H9 (cell line): ENCODE results near the gene RABGEF1. TPM values are rescaled to one million over a fixed set of nuclear protein-coding genes. Genes with fewer than 3 reads are reported as not detected.
A peak's percentile ranks its signal among the peaks of the same experiment; 100 is the strongest.
"Not testable (repeated sequence)": the region's sequence is repeated elsewhere in the genome, so short reads cannot be mapped to it uniquely, and the experiment has no call there.

ENCODE experiments used
- DNase-seq: peaks from one replicate; pipeline ENCODE4 v3.0.0-alpha.2; 2017
- H2AFZ ChIP-seq: one replicate; pipeline ENCODE4 v1.6.1; 2013; ENCODE audit warnings: mild to moderate bottlenecking, low read length, control low read depth, moderate library complexity
- H2AK5ac ChIP-seq: 2 replicates; pipeline ENCODE4 v1.6.1; 2013; ENCODE audit warnings: low read length, control low read depth, mixed read lengths; ENCODE audit not compliant: insufficient read length
- H2BK120ac ChIP-seq: one replicate; pipeline ENCODE4 v1.6.1; 2013; ENCODE audit warnings: low read depth, mild to moderate bottlenecking, low read length, control low read depth, inconsistent platforms; ENCODE audit not compliant: poor library complexity, severe bottlenecking
- H2BK12ac ChIP-seq: 2 replicates; pipeline ENCODE4 v1.6.1; 2013; ENCODE audit warnings: low read length, control low read depth, mixed read lengths, low read depth; ENCODE audit not compliant: insufficient read length
- H2BK15ac ChIP-seq: 2 replicates; pipeline ENCODE4 v1.6.1; 2013; ENCODE audit warnings: low read depth, low read length, control low read depth
- H2BK20ac ChIP-seq: one replicate; pipeline ENCODE4 v1.6.1; 2013; ENCODE audit warnings: low read depth, mild to moderate bottlenecking, low read length, control low read depth, inconsistent platforms; ENCODE audit not compliant: poor library complexity, severe bottlenecking
- H2BK5ac ChIP-seq: 2 replicates; pipeline ENCODE4 v1.6.1; 2013; ENCODE audit warnings: low read length, control low read depth, mixed read lengths; ENCODE audit not compliant: insufficient read length
- H3K14ac ChIP-seq: 2 replicates; pipeline ENCODE4 v1.6.1; 2013; ENCODE audit warnings: low read length, control low read depth; ENCODE audit not compliant: insufficient read depth
- H3K18ac ChIP-seq: 2 replicates; pipeline ENCODE4 v1.6.1; 2013; ENCODE audit warnings: low read depth, mild to moderate bottlenecking, mixed read lengths, low read length, control low read depth; ENCODE audit not compliant: insufficient read length
- H3K23ac ChIP-seq: 2 replicates; pipeline ENCODE4 v1.6.1; 2013; ENCODE audit warnings: low read length, control low read depth, mixed read lengths, low read depth; ENCODE audit not compliant: insufficient read length
- H3K23me2 ChIP-seq: 2 replicates; pipeline ENCODE4 v1.6.1; 2013; ENCODE audit warnings: low read depth, mild to moderate bottlenecking, mixed read lengths, low read length, control low read depth; ENCODE audit not compliant: insufficient read length, poor library complexity, severe bottlenecking
- H3K27ac ChIP-seq: 2 replicates; pipeline ENCODE4 v1.5.1; 2013; ENCODE audit warnings: low read length, control low read depth, mixed read lengths, low read depth; ENCODE audit not compliant: insufficient read length
- H3K27me3 ChIP-seq: 2 replicates; pipeline ENCODE4 v1.6.1; 2013; ENCODE audit warnings: low read length, control low read depth, inconsistent platforms; ENCODE audit not compliant: insufficient read depth
- H3K4ac ChIP-seq: 2 replicates; pipeline ENCODE4 v1.6.1; 2013; ENCODE audit warnings: low read depth, mild to moderate bottlenecking, control low read depth, inconsistent platforms, low read length, moderate library complexity
- H3K4me1 ChIP-seq: 2 replicates; pipeline ENCODE4 v1.6.1; 2013; ENCODE audit warnings: low read length, control low read depth, inconsistent platforms; ENCODE audit not compliant: insufficient read depth
- H3K4me2 ChIP-seq: 2 replicates; pipeline ENCODE4 v1.6.1; 2013; ENCODE audit warnings: low read length, control low read depth, mixed read lengths; ENCODE audit not compliant: insufficient read length, insufficient read depth
- H3K56ac ChIP-seq: 2 replicates; pipeline ENCODE4 v1.6.1; 2013; ENCODE audit warnings: low read depth, mild to moderate bottlenecking, mixed read lengths, low read length, control low read depth; ENCODE audit not compliant: insufficient read length
- H3K79me1 ChIP-seq: 2 replicates; pipeline ENCODE4 v1.6.1; 2013; ENCODE audit warnings: low read depth, mild to moderate bottlenecking, moderate library complexity, low read length, control low read depth, inconsistent platforms; ENCODE audit not compliant: insufficient read depth, poor library complexity, severe bottlenecking
- H3K79me2 ChIP-seq: 2 replicates; pipeline ENCODE4 v1.6.1; 2013; ENCODE audit warnings: low read length, control low read depth, inconsistent platforms; ENCODE audit not compliant: insufficient read depth
- H3K9ac ChIP-seq: 2 replicates; pipeline ENCODE4 v1.6.1; 2013; ENCODE audit warnings: low read length, control low read depth, mixed read lengths; ENCODE audit not compliant: insufficient read length; ENCODE audit errors: extremely low read depth
- H3K9me3 ChIP-seq: one replicate; pipeline ENCODE4 v1.6.1; 2013; ENCODE audit warnings: low read depth, low read length, inconsistent platforms; ENCODE audit not compliant: control insufficient read depth
- H3T11ph ChIP-seq: one replicate; pipeline ENCODE4 v1.6.1; 2013; ENCODE audit warnings: mild to moderate bottlenecking, low read length, control low read depth, inconsistent platforms
- H4K20me1 ChIP-seq: one replicate; pipeline ENCODE4 v1.6.1; 2013; ENCODE audit not compliant: control insufficient read depth, insufficient read length, insufficient read depth
- H4K5ac ChIP-seq: 2 replicates; pipeline ENCODE4 v1.6.1; 2013; ENCODE audit warnings: low read depth, mild to moderate bottlenecking, mixed read lengths, low read length, control low read depth; ENCODE audit not compliant: insufficient read length
- H4K8ac ChIP-seq: replicated peaks from 2 replicates; pipeline ENCODE4 v1.6.1; 2013; ENCODE audit warnings: low read length, control low read depth, mixed read lengths, low read depth; ENCODE audit not compliant: insufficient read length
- H4K91ac ChIP-seq: 2 replicates; pipeline ENCODE4 v1.6.1; 2013; ENCODE audit warnings: low read depth, mild to moderate bottlenecking, moderate library complexity, mixed read lengths, low read length, control low read depth; ENCODE audit not compliant: insufficient read length
- H3K27ac Mint-ChIP-seq, 3 experiments: 2 replicates in 2 of 3; 3 replicates in 1 of 3; pipeline ENCODE4 v1.8.0; 2020 to 2021; ENCODE audit warnings: mixed read lengths in 3 of 3, mild to moderate bottlenecking in 1 of 3, moderate library complexity in 1 of 3
- H3K27me3 Mint-ChIP-seq: 2 replicates; pipeline ENCODE4 v1.8.0; 2021; ENCODE audit warnings: low read depth, mild to moderate bottlenecking, moderate library complexity, mixed read lengths
- H3K36me3 Mint-ChIP-seq, 3 experiments: 2 replicates in 2 of 3; 3 replicates in 1 of 3; pipeline ENCODE4 v1.8.0; 2020 to 2021; ENCODE audit warnings: low read depth in 3 of 3, mixed read lengths in 3 of 3; ENCODE audit not compliant: insufficient read depth in 1 of 3
- H3K4me1 Mint-ChIP-seq, 2 experiments: 2 replicates each; pipeline ENCODE4 v1.8.0; 2020; ENCODE audit warnings: mixed read lengths in 2 of 2
- H3K4me3 Mint-ChIP-seq, 2 experiments: 2 replicates in 1 of 2; 3 replicates in 1 of 2; pipeline ENCODE4 v1.8.0; 2020 to 2021; ENCODE audit warnings: mild to moderate bottlenecking in 2 of 2, mixed read lengths in 2 of 2, moderate library complexity in 1 of 2
- H3K9me3 Mint-ChIP-seq, 2 experiments: 2 replicates in 1 of 2; 3 replicates in 1 of 2; pipeline ENCODE4 v1.8.0; 2020; ENCODE audit warnings: mild to moderate bottlenecking in 2 of 2, mixed read lengths in 2 of 2, moderate library complexity in 1 of 2
- WGBS: extraction: QIAGEN DNeasy Blood & Tissue Kit; methylation state at CpG from one replicate; pipeline ENCODE4 v1.1.7; 2013; ENCODE audit warnings: missing lambda C conversion rate, low lambda C conversion rate, mixed read lengths; ENCODE audit not compliant: insufficient read length; ENCODE audit errors: extremely low coverage; 5-methylcytosine and 5-hydroxymethylcytosine counted together
- total RNA-seq: library from RNA; stranded (reverse); gene quantifications from 2 replicates; pipeline ENCODE4 v1.2.1, GENCODE V29; 2021
- TF ChIP-seq, protein P1 (sequence below): fragments of 200-600 bp; sonication (generic); conservative IDR thresholded peaks from 3 replicates; pipeline ENCODE4 v1.8.0; 2021; ENCODE audit warnings: antibody characterized with exemption, mild to moderate bottlenecking

RABGEF1 gene
- total RNA-seq, 1 experiment from 2014 or later, result 17.3 TPM

DNA sequence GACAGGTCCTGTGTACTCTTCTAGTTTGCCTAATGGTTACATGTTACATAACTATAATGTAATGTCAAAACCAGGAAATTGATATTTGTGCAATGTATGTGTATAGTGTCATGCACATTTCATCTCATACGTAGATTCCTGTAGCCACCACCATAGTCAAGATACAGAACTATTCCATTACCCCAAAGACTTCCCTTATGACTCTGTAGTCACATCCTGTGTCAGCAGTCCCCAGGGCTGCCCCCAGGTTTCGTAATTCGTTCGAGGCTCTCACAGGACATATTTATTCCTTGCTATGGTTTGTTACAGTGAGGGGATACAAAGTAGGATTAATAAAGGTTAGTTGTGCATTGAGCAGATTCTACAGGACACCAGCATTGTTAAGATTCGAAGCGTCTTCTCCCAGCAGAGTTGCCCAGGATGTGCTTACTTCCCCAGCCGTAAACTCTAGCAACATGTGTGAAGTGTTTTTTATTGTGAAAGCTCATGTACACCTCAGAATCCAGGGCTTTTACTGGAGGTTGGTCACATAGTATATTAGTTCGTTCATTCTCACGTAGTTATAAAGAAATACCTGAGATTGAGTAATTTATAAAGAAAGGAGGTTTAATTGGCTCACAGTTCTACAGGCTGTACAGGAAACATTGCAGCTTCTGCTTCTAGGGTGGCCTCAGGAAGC is 18.6 kb downstream of the RABGEF1 start:
- Histone ChIP-seq H3K4me1 (no peaks in the 10 kb centered on the region), H3K27me3 (no peaks in the 10 kb centered on the region), H3K79me1 (peaks cover 18% of the 10 kb centered on the region), H2BK20ac (no peak overlapping the region), H3T11ph (no peak overlapping the region), H3K23me2 (no peaks in the 10 kb centered on the region), H3K18ac (no peak overlapping the region), H3K4ac (no peak overlapping the region), H4K91ac (no peak overlapping the region), H3K9me3 (no peaks in the 10 kb centered on the region), H2BK15ac (no peak overlapping the region), H3K9ac (no peak overlapping the region), H2BK5ac (no peak overlapping the region), H3K23ac (no peak overlapping the region), H2AFZ (no peak overlapping the region), H2BK12ac (no peak overlapping the region), H4K8ac (no peak overlapping the region), H3K27ac (no peak overlapping the region), H3K79me2 (no peaks in the 10 kb centered on the region; the same call in 1 of the 2 replicates), H3K14ac (no peak overlapping the region), H3K56ac (no peak overlapping the region), H4K20me1 (no peaks in the 10 kb centered on the region), H4K5ac (no peak overlapping the region), H3K4me2 (no peak overlapping the region), H2AK5ac (no peak overlapping the region), H2BK120ac (no peak overlapping the region)
- no peak for DNase-seq
- Mint-ChIP-seq H3K4me1 (no peaks in the 10 kb centered on the region), H3K27me3 (no peaks in the 10 kb centered on the region), H3K36me3 (peaks cover 0 to 9% (median 7%) of the 10 kb centered on the region in 3 experiments; a peak in 5 of 7 replicates), H3K9me3 (peaks cover 9 to 10% of the 10 kb centered on the region in 2 experiments), H3K4me3 (no peak overlapping the region), H3K27ac (peak overlapping the region in 1 of 3 experiments; percentile 80; a peak in 2 of 7 replicates)
- TF ChIP-seq, protein P1, sequence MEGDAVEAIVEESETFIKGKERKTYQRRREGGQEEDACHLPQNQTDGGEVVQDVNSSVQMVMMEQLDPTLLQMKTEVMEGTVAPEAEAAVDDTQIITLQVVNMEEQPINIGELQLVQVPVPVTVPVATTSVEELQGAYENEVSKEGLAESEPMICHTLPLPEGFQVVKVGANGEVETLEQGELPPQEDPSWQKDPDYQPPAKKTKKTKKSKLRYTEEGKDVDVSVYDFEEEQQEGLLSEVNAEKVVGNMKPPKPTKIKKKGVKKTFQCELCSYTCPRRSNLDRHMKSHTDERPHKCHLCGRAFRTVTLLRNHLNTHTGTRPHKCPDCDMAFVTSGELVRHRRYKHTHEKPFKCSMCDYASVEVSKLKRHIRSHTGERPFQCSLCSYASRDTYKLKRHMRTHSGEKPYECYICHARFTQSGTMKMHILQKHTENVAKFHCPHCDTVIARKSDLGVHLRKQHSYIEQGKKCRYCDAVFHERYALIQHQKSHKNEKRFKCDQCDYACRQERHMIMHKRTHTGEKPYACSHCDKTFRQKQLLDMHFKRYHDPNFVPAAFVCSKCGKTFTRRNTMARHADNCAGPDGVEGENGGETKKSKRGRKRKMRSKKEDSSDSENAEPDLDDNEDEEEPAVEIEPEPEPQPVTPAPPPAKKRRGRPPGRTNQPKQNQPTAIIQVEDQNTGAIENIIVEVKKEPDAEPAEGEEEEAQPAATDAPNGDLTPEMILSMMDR, result no peak
- no CpG with 5 or more reads among the region's 9 CpGs for WGBS

DNA sequence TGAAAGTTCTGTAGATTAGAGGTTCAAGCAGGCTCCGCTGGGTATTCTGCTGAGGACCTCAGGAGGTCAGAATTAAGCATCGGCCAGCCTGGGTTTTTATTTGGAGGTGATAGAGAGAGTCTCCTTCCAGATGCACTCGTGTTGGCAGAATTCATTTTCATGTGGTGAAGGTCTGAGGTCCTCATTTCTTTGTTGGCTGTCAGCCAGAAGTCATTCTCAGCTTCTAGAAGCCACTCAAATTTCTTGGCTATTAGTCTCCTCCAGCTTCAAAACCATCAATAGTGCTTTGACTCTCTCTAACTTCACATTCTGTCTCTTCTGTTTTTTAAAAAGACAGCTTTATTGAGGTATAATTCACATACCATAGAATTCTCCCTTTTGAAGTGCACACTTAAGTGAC is 22.6 kb downstream of the RABGEF1 start:
- not testable (repeated sequence) for H3K4me3 Mint-ChIP-seq, H3K27me3 ChIP-seq, H2AFZ ChIP-seq, H3K27ac Mint-ChIP-seq, H2BK12ac ChIP-seq, H2AK5ac ChIP-seq, H4K5ac ChIP-seq, H4K91ac ChIP-seq, H3K79me2 ChIP-seq, H3K4me1 Mint-ChIP-seq, H4K20me1 ChIP-seq, H3K56ac ChIP-seq, H3K18ac ChIP-seq, DNase-seq, H3K36me3 Mint-ChIP-seq, H3K4me2 ChIP-seq, H2BK5ac ChIP-seq, H3K27ac ChIP-seq, H3K23ac ChIP-seq, H3K4ac ChIP-seq, H3K4me1 ChIP-seq, H2BK15ac ChIP-seq, H3K23me2 ChIP-seq, H2BK20ac ChIP-seq, H3K27me3 Mint-ChIP-seq, H3K9ac ChIP-seq, H3K14ac ChIP-seq, H3K9me3 ChIP-seq, H3K79me1 ChIP-seq, H3T11ph ChIP-seq, H2BK120ac ChIP-seq, H4K8ac ChIP-seq
- peaks cover 9 to 10% of the 10 kb centered on the region in 2 experiments for H3K9me3 Mint-ChIP-seq
- WGBS, result no CpG with 5 or more reads among the region's 3 CpGs
